WERI-Rb-1 (cell line): Measurements from ENCODE around the gene MMP24OS.

Source experiments
- DNase-seq: peaks from one replicate; pipeline ENCODE4 v3.0.0-alpha.2; 2020
- H3K27ac ChIP-seq: fragments of 250-450 bp; sonication (Bioruptor Pico); 2 replicates; pipeline ENCODE4 v1.5.1; 2020; ENCODE audit warnings: mild to moderate bottlenecking, moderate library complexity
- H3K27me3 ChIP-seq: fragments of 250-450 bp; sonication (Bioruptor Pico); 2 replicates; pipeline ENCODE4 v1.5.1; 2021; ENCODE audit warnings: mild to moderate bottlenecking, low read depth, moderate library complexity; ENCODE audit not compliant: insufficient read depth, severe bottlenecking
- H3K36me3 ChIP-seq: fragments of 250-450 bp; sonication (Bioruptor Pico); 2 replicates; pipeline ENCODE4 v1.5.1; 2020; ENCODE audit warnings: mild to moderate bottlenecking, moderate library complexity
- H3K4me3 ChIP-seq: 2 replicates; pipeline ENCODE4 v1.5.1; 2011; ENCODE audit warnings: low read depth, mild to moderate bottlenecking, control low read depth, low read length
- H3K9me3 ChIP-seq: fragments of 250-450 bp; sonication (Bioruptor Pico); 2 replicates; pipeline ENCODE4 v1.5.1; 2021; ENCODE audit warnings: mild to moderate bottlenecking, moderate library complexity; ENCODE audit not compliant: severe bottlenecking
- CTCF ChIP-seq: IDR thresholded peaks from 2 replicates; pipeline ENCODE4 v1.5.1; 2011; ENCODE audit warnings: low read depth, mild to moderate bottlenecking, control low read depth, inconsistent platforms, low read length

Gene MMP24OS

GRCh38 chr20:35307666-35308653, 30.0 kb upstream of the MMP24OS start:
- no peak overlapping the region for H3K27ac ChIP-seq
- no peak for DNase-seq
- H3K9me3 ChIP-seq = no peaks in the 10 kb centered on the region
- no peak overlapping the region for H3K4me3 ChIP-seq
- peaks cover 26% of the 10 kb centered on the region for H3K36me3 ChIP-seq
- no peak for TF ChIP-seq CTCF
- no peaks in the 10 kb centered on the region for H3K27me3 ChIP-seq

GRCh38 chr20:35306931-35307517, 29.1 kb upstream of the MMP24OS start:
- Histone ChIP-seq H3K36me3 (peaks cover 26% of the 10 kb centered on the region), H3K27me3 (no peaks in the 10 kb centered on the region), H3K27ac (no peak overlapping the region), H3K4me3 (no peak overlapping the region), H3K9me3 (no peaks in the 10 kb centered on the region)
- DNase-seq = peak; percentile 82
- peak; percentile 99 for TF ChIP-seq CTCF

GRCh38 chr20:35305682-35306556, 28.0 kb upstream of the MMP24OS start:
- H3K9me3 ChIP-seq = no peaks in the 10 kb centered on the region
- no peaks in the 10 kb centered on the region for H3K27me3 ChIP-seq
- TF ChIP-seq CTCF = no peak
- peaks cover 26% of the 10 kb centered on the region for H3K36me3 ChIP-seq
- H3K27ac ChIP-seq = no peak overlapping the region
- H3K4me3 ChIP-seq = no peak overlapping the region
- DNase-seq = no peak

GRCh38 chr20:35304956-35305355, 27.0 kb upstream of the MMP24OS start:
- H3K36me3 ChIP-seq = peaks cover 26% of the 10 kb centered on the region
- no peak overlapping the region for H3K4me3 ChIP-seq
- no peaks in the 10 kb centered on the region for H3K9me3 ChIP-seq
- no peaks in the 10 kb centered on the region for H3K27me3 ChIP-seq
- no peak overlapping the region for H3K27ac ChIP-seq
- TF ChIP-seq CTCF = no peak
- no peak for DNase-seq

- peak; percentile 96 for TF ChIP-seq CTCF
- Histone ChIP-seq H3K27ac (peak overlapping the region; percentile 19; the same call in 1 of the 2 replicates), H3K9me3 (no peaks in the 10 kb centered on the region), H3K36me3 (peaks cover 16% of the 10 kb centered on the region), H3K4me3 (no peak overlapping the region), H3K27me3 (no peaks in the 10 kb centered on the region)
- peak; percentile 95 for DNase-seq
Observed at GRCh38 chr20:35303735-35304491, 26.0 kb upstream of the MMP24OS start.
